H1 (cell line): ENCODE results near the gene KLHDC4. TPM values are rescaled to one million over a fixed set of nuclear protein-coding genes. Genes with fewer than 3 reads are reported as not detected.

ENCODE experiments used
- CTCF ChIA-PET: fragments of 300-600 bp; sonication (Branson Sonifier 250); formaldehyde crosslinking; loops from one replicate; lab custom pipeline; 2021; ENCODE audit not compliant: partially characterized antibody; lab: Charles Lee
- POLR2A ChIA-PET: fragments of 300-600 bp; sonication (Branson Sonifier 250); formaldehyde crosslinking; loops from one replicate; lab custom pipeline; 2021; ENCODE audit warnings: inconsistent platforms; ENCODE audit not compliant: partially characterized antibody; lab: Charles Lee
- DNase-seq, 2 experiments: peaks; one replicate each; pipeline versions ENCODE4 v3.0.0 to v3.0.0-alpha.2; 2010 to 2022; ENCODE audit warnings: low spot score in 2 of 2, low read depth in 1 of 2, mixed read lengths in 1 of 2
- FAIRE-seq: peaks from 2 replicates; lab custom pipeline; 2011; peaks lifted over from hg19 to GRCh38; lab: Jason Lieb, UNC
- H2AFZ ChIP-seq: 2 replicates; pipeline ENCODE4 v1.8.1; 2012; ENCODE audit warnings: low read length, inconsistent platforms
- H2AK5ac ChIP-seq: 2 replicates; pipeline ENCODE4 v1.6.1; 2013; ENCODE audit warnings: low read depth, low read length
- H2BK120ac ChIP-seq: replicated peaks from 2 replicates; pipeline ENCODE3; 2013; ENCODE audit warnings: low read depth, low read length, inconsistent platforms
- H2BK12ac ChIP-seq: 2 replicates; pipeline ENCODE4 v1.6.1; 2013; ENCODE audit warnings: low read depth, low read length
- H2BK15ac ChIP-seq: 2 replicates; pipeline ENCODE4 v1.6.1; 2013; ENCODE audit warnings: low read length
- H2BK20ac ChIP-seq: 2 replicates; pipeline ENCODE4 v1.6.1; 2013; ENCODE audit warnings: low read length
- H2BK5ac ChIP-seq: 2 replicates; pipeline ENCODE4 v1.6.1; 2013; ENCODE audit warnings: low read depth, low read length
- H3K14ac ChIP-seq: 2 replicates; pipeline ENCODE4 v1.6.1; 2013; ENCODE audit warnings: inconsistent platforms; ENCODE audit not compliant: insufficient read length
- H3K18ac ChIP-seq: 2 replicates; pipeline ENCODE4 v1.6.1; 2013; ENCODE audit warnings: low read length; ENCODE audit errors: extremely low read depth
- H3K23ac ChIP-seq: 2 replicates; pipeline ENCODE4 v1.6.1; 2013; ENCODE audit warnings: inconsistent platforms; ENCODE audit not compliant: insufficient read length
- H3K23me2 ChIP-seq: 2 replicates; pipeline ENCODE4 v1.6.1; 2013; ENCODE audit warnings: low read depth, low read length
- H3K27ac ChIP-seq: 2 replicates; pipeline ENCODE4 v1.6.1; 2011; ENCODE audit warnings: low read depth, low read length, inconsistent platforms
- H3K27me3 ChIP-seq, 4 experiments: replicated peaks in 1 of 4; 1 replicate in 1 of 4; 2 replicates in 3 of 4; pipeline versions ENCODE4 v1.6.1 to v1.8.1; 2011 to 2013; ENCODE audit warnings: low read length in 3 of 4, mild to moderate bottlenecking in 3 of 4, inconsistent platforms in 2 of 4, mixed read lengths in 2 of 4, moderate library complexity in 1 of 4; ENCODE audit not compliant: control insufficient read depth in 3 of 4, insufficient read depth in 3 of 4; ENCODE audit errors: extremely low read depth in 1 of 4
- H3K36me3 ChIP-seq, 4 experiments: 2 replicates each; pipeline versions ENCODE4 v1.6.1 to v1.8.1; 2011 to 2013; ENCODE audit warnings: mild to moderate bottlenecking in 4 of 4, low read length in 3 of 4, moderate library complexity in 2 of 4, control low read depth in 1 of 4, inconsistent platforms in 1 of 4; ENCODE audit not compliant: insufficient read depth in 4 of 4, control insufficient read depth in 2 of 4
- H3K4ac ChIP-seq: replicated peaks from 2 replicates; pipeline ENCODE3; 2013; ENCODE audit warnings: low read length, low read depth, mixed read lengths, inconsistent platforms; ENCODE audit not compliant: insufficient read length
- H3K4me1 ChIP-seq, 4 experiments: replicated peaks in 1 of 4; 1 replicate in 1 of 4; 2 replicates in 3 of 4; pipeline versions ENCODE4 v1.6.1 to v1.8.1; 2011 to 2013; ENCODE audit warnings: low read length in 3 of 4, inconsistent platforms in 2 of 4, mixed read lengths in 1 of 4; ENCODE audit not compliant: insufficient read depth in 4 of 4, control insufficient read depth in 3 of 4
- H3K4me2 ChIP-seq, 2 experiments: 2 replicates each; pipeline versions ENCODE4 v1.6.1 to v1.8.1; 2011 to 2013; ENCODE audit warnings: low read depth in 2 of 2, low read length in 2 of 2, control low read depth in 1 of 2, inconsistent platforms in 1 of 2, mild to moderate bottlenecking in 1 of 2; ENCODE audit not compliant: insufficient read depth in 1 of 2
- H3K4me3 ChIP-seq, 4 experiments: fragments of 200-600, 300-600 bp in 1 of 4; sonication (generic), shearing (Covaris generic), sonication (Bioruptor Twin) in 1 of 4; 2 replicates each; pipeline versions ENCODE4 v1.5.1 to v1.8.1; 2011 to 2016; ENCODE audit warnings: low read length in 4 of 4, low read depth in 3 of 4, control low read depth in 2 of 4, inconsistent platforms in 2 of 4, mild to moderate bottlenecking in 2 of 4, mixed read lengths in 1 of 4, moderate library complexity in 1 of 4; ENCODE audit not compliant: insufficient read depth in 2 of 4; ENCODE audit errors: extremely low read depth in 1 of 4
- H3K56ac ChIP-seq: replicated peaks from 2 replicates; pipeline ENCODE3; 2013; ENCODE audit warnings: low read depth, mild to moderate bottlenecking, mixed read lengths, low read length, inconsistent platforms; ENCODE audit not compliant: insufficient read length
- H3K79me1 ChIP-seq: 2 replicates; pipeline ENCODE4 v1.6.1; 2013; ENCODE audit warnings: low read depth, low read length, control low read depth
- H3K79me2 ChIP-seq, 2 experiments: 2 replicates each; pipeline versions ENCODE4 v1.6.1 to v1.8.1; 2012 to 2013; ENCODE audit warnings: low read length in 2 of 2, mild to moderate bottlenecking in 2 of 2, inconsistent platforms in 1 of 2; ENCODE audit not compliant: insufficient read depth in 2 of 2, control insufficient read depth in 1 of 2
- H3K9ac ChIP-seq, 4 experiments: replicated peaks in 1 of 4; 1 replicate in 1 of 4; 2 replicates in 3 of 4; pipeline versions ENCODE4 v1.6.1 to v1.8.1; 2011 to 2013; ENCODE audit warnings: low read depth in 3 of 4, low read length in 3 of 4, control low read depth in 2 of 4, mild to moderate bottlenecking in 2 of 4, moderate library complexity in 2 of 4, inconsistent platforms in 1 of 4; ENCODE audit errors: extremely low read depth in 1 of 4
- H3K9me3 ChIP-seq, 2 experiments: 2 replicates each; pipeline versions ENCODE4 v1.6.1 to v1.8.1; 2012 to 2013; ENCODE audit warnings: mild to moderate bottlenecking in 2 of 2, moderate library complexity in 2 of 2, control low read depth in 1 of 2, inconsistent platforms in 1 of 2, low read depth in 1 of 2, low read length in 1 of 2, mixed read lengths in 1 of 2; ENCODE audit not compliant: insufficient read depth in 2 of 2
- H4K20me1 ChIP-seq, 2 experiments: replicated peaks in 1 of 2; 2 replicates each; pipeline versions ENCODE3 to v1.8.1; 2011 to 2013; ENCODE audit warnings: inconsistent platforms in 2 of 2, low read length in 2 of 2, mild to moderate bottlenecking in 1 of 2; ENCODE audit not compliant: insufficient read depth in 2 of 2, control insufficient read depth in 1 of 2
- H4K5ac ChIP-seq: 2 replicates; pipeline ENCODE4 v1.6.1; 2013; ENCODE audit warnings: low read length, low read depth, mixed read lengths, inconsistent platforms; ENCODE audit not compliant: insufficient read length
- H4K8ac ChIP-seq: 2 replicates; pipeline ENCODE4 v1.8.0; 2013; ENCODE audit warnings: mild to moderate bottlenecking, moderate library complexity, low read length, inconsistent platforms; ENCODE audit not compliant: insufficient read depth; ENCODE audit errors: extremely low read depth
- H4K91ac ChIP-seq: replicated peaks from 2 replicates; pipeline ENCODE3; 2013; ENCODE audit warnings: low read length, mixed read lengths, inconsistent platforms; ENCODE audit not compliant: insufficient read length
- CREB1 ChIP-seq: IDR thresholded peaks from 2 replicates; pipeline ENCODE4 v1.6.1; 2012; ENCODE audit warnings: inconsistent platforms
- E2F6 ChIP-seq: IDR thresholded peaks from 2 replicates; pipeline ENCODE4 v1.6.1; 2012; ENCODE audit warnings: inconsistent platforms
- FOSL1 ChIP-seq: IDR thresholded peaks from 2 replicates; pipeline ENCODE4 v1.6.1; 2011; ENCODE audit warnings: mild to moderate bottlenecking, low read depth, low read length, moderate library complexity; ENCODE audit not compliant: insufficient read depth
- GABPA ChIP-seq: IDR thresholded peaks from 2 replicates; pipeline ENCODE4 v1.6.1; 2011; ENCODE audit warnings: mild to moderate bottlenecking, low read length, moderate library complexity, borderline replicate concordance; ENCODE audit not compliant: insufficient read depth
- GTF2F1 ChIP-seq: IDR thresholded peaks from 2 replicates; pipeline ENCODE4 v1.6.1; 2012; ENCODE audit warnings: low read depth, low read length, improper control_type of control experiment, borderline replicate concordance
- JUND ChIP-seq: IDR thresholded peaks from 2 replicates; pipeline ENCODE4 v1.6.1; 2011; ENCODE audit warnings: mild to moderate bottlenecking, improper control_type of control experiment, low read length
- PHF8 ChIP-seq: fragments of 200-600 bp; sonication (generic); conservative IDR thresholded peaks from 2 replicates; pipeline ENCODE4 v1.7.1; 2012; ENCODE audit warnings: low read depth, mild to moderate bottlenecking, inconsistent platforms, low read length, moderate library complexity
- RFX5 ChIP-seq: IDR thresholded peaks from 2 replicates; pipeline ENCODE4 v1.6.1; 2011; ENCODE audit warnings: low read depth, low read length, improper control_type of control experiment, borderline replicate concordance
- SIN3A ChIP-seq, 2 experiments: IDR thresholded peaks in 1 of 2; conservative IDR thresholded peaks in 1 of 2; 2 replicates each; pipeline ENCODE4 v1.6.1; 2011 to 2012; ENCODE audit warnings: low read length in 2 of 2, improper control_type of control experiment in 1 of 2, low read depth in 1 of 2, mild to moderate bottlenecking in 1 of 2
- SIX5 ChIP-seq: IDR thresholded peaks from 2 replicates; pipeline ENCODE4 v1.6.1; 2011; ENCODE audit warnings: mild to moderate bottlenecking, low read depth, low read length
- TBP ChIP-seq: IDR thresholded peaks from 2 replicates; pipeline ENCODE4 v1.6.1; 2011; ENCODE audit warnings: low read depth, low read length, improper control_type of control experiment
- YY1 ChIP-seq: IDR thresholded peaks from 2 replicates; pipeline ENCODE4 v1.6.1; 2011; ENCODE audit warnings: low read depth, mild to moderate bottlenecking, low read length
- WGBS, 2 experiments: shearing (Covaris generic) in 1 of 2; methylation state at CpG; one replicate each; pipeline versions ENCODE4 v1.1.6 to v1.1.7; 2013 to 2015; ENCODE audit warnings: low lambda C conversion rate in 2 of 2, mixed read lengths in 2 of 2, inconsistent platforms in 1 of 2, low coverage in 1 of 2, missing lambda C conversion rate in 1 of 2; ENCODE audit not compliant: insufficient replicate concordance in 2 of 2, insufficient coverage in 1 of 2, insufficient read length in 1 of 2; ENCODE audit errors: extremely low coverage in 1 of 2, missing lambda C conversion rate in 1 of 2; 5-methylcytosine and 5-hydroxymethylcytosine counted together
- polyA plus RNA-seq, 7 experiments: library from polyadenylated mRNA; depleted of rRNA in 3 of 7; stranded (reverse) in 5 of 7; unstranded in 2 of 7; fragments of >200 nt in 5 of 7; fragments of 200-250 nt in 2 of 7; gene quantifications; 1 replicate in 5 of 7; 2 replicates in 1 of 7; 4 replicates in 1 of 7; pipeline versions ENCODE4 v1.2.1 to v1.2.3, GENCODE V29; 2011 to 2013; ENCODE audit warnings: missing spikeins in 2 of 7, mixed read lengths in 2 of 7
- total RNA-seq: library from RNA; stranded (reverse); fragmentation: NEBNext Ultra II Directional; extraction: Animal tissue kit (Norgen Biotek cat#: 25700); gene quantifications from 2 replicates; pipeline ENCODE4 v1.2.1, GENCODE V29; 2021

The KLHDC4 gene
- total and polyA plus RNA-seq, 2 of the 8 experiments (the other 6 are each of a cell fraction or from before 2014, with no cell fraction given), result 23.7 to 63.9 TPM

- DNase-seq, result no peak
- H4K91ac ChIP-seq, result no peak overlapping the region
- H3K27ac ChIP-seq, result no peak overlapping the region
- H3K79me1 ChIP-seq, result peaks cover 17% of the 10 kb centered on the region
- H4K5ac ChIP-seq, result no peak overlapping the region
- peaks cover 0 to 2% (median under 1%) of the 10 kb centered on the region in 4 experiments; a peak in 2 of 7 replicates for H3K4me1 ChIP-seq
- H2BK12ac ChIP-seq, result no peak overlapping the region
- 91% methylated on average over 19 of the region's 23 CpGs; no CpG with 5 or more reads in 1 of the 2 experiments for whole genome bisulfite sequencing, 2 experiments
- no peak overlapping the region for H3K14ac ChIP-seq
- H2BK15ac ChIP-seq, result no peak overlapping the region
- peaks cover 7% of the 10 kb centered on the region; the same call in 1 of the 2 replicates for H3K23me2 ChIP-seq
- H3K18ac ChIP-seq, result no peak overlapping the region
- H3K56ac ChIP-seq, result no peak overlapping the region
- H2AK5ac ChIP-seq, result no peak overlapping the region
- H3K4me3 ChIP-seq, result no peak overlapping the region
- no peak overlapping the region for H2BK20ac ChIP-seq
- POLR2A ChIA-PET, result interaction anchor here (5.4 kb wide), 1 partner anchor 13 kb away, joined by 39 read pairs; no protein-coding TSS in a partner anchor
- peaks cover 0 to 13% (median 4%) of the 10 kb centered on the region in 4 experiments; a peak in 5 of 8 replicates for H3K36me3 ChIP-seq
- no peak overlapping the region for H4K8ac ChIP-seq
- no peak overlapping the region for H3K4ac ChIP-seq
- peaks cover 4 to 37% of the 10 kb centered on the region in 2 experiments; a peak in 3 of 4 replicates for H3K79me2 ChIP-seq
- no peak overlapping the region for H3K4me2 ChIP-seq
- FAIRE-seq, result no peak
- no peaks in the 10 kb centered on the region for H3K27me3 ChIP-seq
- CTCF ChIA-PET, result interaction anchor here (0.6 to 1.1 kb wide), 4 partner anchors 30 to 137 kb away, joined by 3 read pairs; no protein-coding TSS in a partner anchor
- H2BK120ac ChIP-seq, result no peak overlapping the region
- peaks cover 15 to 27% of the 10 kb centered on the region in 2 experiments for H4K20me1 ChIP-seq
- H3K23ac ChIP-seq, result no peak overlapping the region
- no peak overlapping the region for H2BK5ac ChIP-seq
- no peak overlapping the region for H2AFZ ChIP-seq
- no peaks in the 10 kb centered on the region for H3K9me3 ChIP-seq
- no peak overlapping the region for H3K9ac ChIP-seq
- no peak for TF ChIP-seq SIX5
- TF ChIP-seq RFX5, result no peak
- TF ChIP-seq GTF2F1, result no peak
- TF ChIP-seq PHF8, result no peak
- no peak for TF ChIP-seq FOSL1
- no peak for TF ChIP-seq YY1
- no peak for TF ChIP-seq SIN3A (conservative IDR thresholded peaks at IDR 0.05 in 1 of 2, IDR thresholded peaks at IDR 0.05 in 1 of 2; ENCODE audit: low read depth in 1 of 2, low read length in 2 of 2)
- no peak for TF ChIP-seq TBP
- no peak for TF ChIP-seq JUND
- TF ChIP-seq GABPA, result no peak
- TF ChIP-seq E2F6, result no peak
- no peak for TF ChIP-seq CREB1
Observed at GRCh38 chr16:87735270-87736007, 30.3 kb downstream of the KLHDC4 start.
